Stomach (tissue), 9 donors: Measurements from ENCODE around the gene LRRC56. TPM values are rescaled to one million over a fixed set of nuclear protein-coding genes. Genes with fewer than 3 reads are reported as not detected.

Experiments used
- DNase-seq, 2 donors: peaks; one replicate each; pipeline versions ENCODE4 v3.0.0 to v3.0.0-alpha.2; 2013 to 2019
- H3K27ac ChIP-seq, 5 donors: fragments of 200-600 bp in 4 of 5; sonication (generic) in 4 of 5; one replicate each; pipeline ENCODE4 v1.5.1; 2013 to 2019; ENCODE audit warnings: mild to moderate bottlenecking in 1 of 5, moderate library complexity in 1 of 5
- H3K27me3 ChIP-seq, 3 donors: fragments of 200-600 bp; sonication (generic); one replicate each; pipeline ENCODE4 v1.5.1; 2017 to 2019; ENCODE audit warnings: mixed run types in 1 of 3
- H3K36me3 ChIP-seq, 4 donors: fragments of 200-600 bp; sonication (generic); 1 replicate in 3 of 4; 2 replicates in 1 of 4; pipeline ENCODE4 v1.5.1; 2016 to 2019
- H3K4me1 ChIP-seq, 4 donors: fragments of 200-600 bp; sonication (generic); one replicate each; pipeline ENCODE4 v1.5.1; 2016 to 2019
- H3K4me3 ChIP-seq, 4 donors: fragments of 200-600 bp; sonication (generic) in 3 of 4; one replicate each; pipeline ENCODE4 v1.5.1; 2016 to 2019; ENCODE audit warnings: mild to moderate bottlenecking in 1 of 4
- H3K9me3 ChIP-seq, 4 donors: fragments of 200-600 bp; sonication (generic); one replicate each; pipeline ENCODE4 v1.5.1; 2016 to 2019
- CTCF ChIP-seq, 7 experiments: fragments of 450-650 bp in 4 of 7; fragments of 200-600 bp in 3 of 7; sonication (generic) in 3 of 7; IDR thresholded peaks; one replicate each; pipeline ENCODE4 v1.5.1; 2016 to 2019; ENCODE audit warnings: antibody characterized with exemption in 7 of 7, control low read depth in 2 of 7, mild to moderate bottlenecking in 1 of 7
- EP300 ChIP-seq: sonication (generic); formaldehyde crosslinking; IDR thresholded peaks from one replicate; pipeline ENCODE4 v1.6.1; 2017; ENCODE audit warnings: antibody characterized with exemption
- POLR2A ChIP-seq, 4 donors: fragments of 450-650 bp; IDR thresholded peaks; one replicate each; pipeline ENCODE4 v1.6.1; 2016; ENCODE audit warnings: antibody characterized with exemption in 4 of 4, control low read depth in 2 of 4, mild to moderate bottlenecking in 1 of 4, moderate library complexity in 1 of 4
- POLR2AphosphoS5 ChIP-seq, 3 donors: sonication (generic); formaldehyde crosslinking; IDR thresholded peaks; one replicate each; pipeline ENCODE4 v1.6.1; 2016; ENCODE audit warnings: antibody characterized with exemption in 3 of 3
- WGBS, 5 donors: extraction: QIAGEN DNeasy Blood & Tissue Kit in 3 of 5; methylation state at CpG; one replicate each; pipeline versions ENCODE4 v1.1.5 to v1.1.7; 2013 to 2018; 5-methylcytosine and 5-hydroxymethylcytosine counted together
- intact Hi-C: fragments of 100-400 bp; cut with DNase I; formaldehyde crosslinking; loops from one replicate; pipeline ENCODE4 v1.15.1; 2023; ENCODE audit warnings: low total_unique reads
- polyA plus RNA-seq, 3 donors: library from polyadenylated mRNA; stranded (reverse); fragments of 200-250 nt; gene quantifications; one replicate each; pipeline ENCODE4 v1.2.3, GENCODE V29; 2013
- total RNA-seq, 5 donors: library from RNA; depleted of rRNA; stranded (reverse); fragments of >200 nt; gene quantifications; one replicate each; pipeline versions ENCODE4 v1.1.0 to v1.2.3, GENCODE V29; 2014 to 2016
- donor health status: healthy with polysubstance abuse.
- donor health status: Bipolar disorder and iron deficiency.
- donor health status: healthy.

Gene LRRC56
- total and polyA plus RNA-seq, 8 donors: 0.18 to 8.1 (median 2.9) TPM; not detected in 1

DNA sequence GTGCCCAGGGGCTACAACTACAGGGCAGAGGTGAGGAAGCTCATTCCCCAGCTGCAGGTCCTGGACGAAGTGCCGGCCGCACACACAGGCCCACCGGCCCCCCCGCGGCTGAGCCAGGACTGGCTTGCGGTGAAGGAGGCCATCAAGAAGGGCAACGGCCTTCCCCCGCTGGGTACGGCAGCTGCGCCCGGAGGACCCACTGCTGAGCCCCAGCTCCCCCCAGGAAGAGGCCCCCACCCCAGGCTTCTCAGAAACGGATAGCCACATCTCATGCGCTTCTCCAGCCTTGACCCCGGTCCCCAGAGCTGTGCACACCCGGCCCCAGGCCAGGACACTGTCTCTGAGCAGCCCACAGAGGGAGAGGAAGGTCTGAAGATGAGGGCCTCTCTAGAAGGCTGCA is 13.8 kb downstream of the LRRC56 start:
- intact Hi-C loops: no loop called here
- no peak for DNase-seq
- Histone ChIP-seq H3K4me1 (peaks cover 21 to 24% (median 23%) of the 10 kb centered on the region in 4 donors), H3K36me3 (peaks cover 0 to 5% (median 0%) of the 10 kb centered on the region in 4 donors), H3K4me3 (no peak overlapping the region), H3K27me3 (peaks cover 0 to 57% (median 31%) of the 10 kb centered on the region in 3 donors), H3K27ac (no peak overlapping the region), H3K9me3 (no peaks in the 10 kb centered on the region)
- 82 to 89% (median 87%) methylated on average over 8 to 16 of the region's 16 CpGs for WGBS, 5 donors
- TF ChIP-seq CTCF (IDR thresholded peaks at IDR 0.05): no peak
- no peak for TF ChIP-seq EP300
- TF ChIP-seq POLR2A (IDR thresholded peaks at IDR 0.05): no peak

GRCh38 chr11:551596-551995 is 14.3 kb downstream of the LRRC56 start:
- no peak for DNase-seq
- Histone ChIP-seq H3K27me3 (peaks cover 0 to 61% (median 36%) of the 10 kb centered on the region in 3 donors), H3K4me3 (no peak overlapping the region), H3K36me3 (peaks cover 0 to 5% (median 0%) of the 10 kb centered on the region in 4 donors), H3K27ac (no peak overlapping the region), H3K4me1 (peaks cover 23 to 28% (median 24%) of the 10 kb centered on the region in 4 donors), H3K9me3 (no peaks in the 10 kb centered on the region)
- TF ChIP-seq POLR2AphosphoS5 (IDR thresholded peaks at IDR 0.05): no peak
- no peak for TF ChIP-seq EP300
- TF ChIP-seq POLR2A (IDR thresholded peaks at IDR 0.05): no peak
- no peak for TF ChIP-seq CTCF (IDR thresholded peaks at IDR 0.05)
- intact Hi-C loops: no loop called here
- 79 to 85% (median 83%) methylated on average over 6 to 12 of the region's 12 CpGs; no CpG with 5 or more reads in 1 of the 5 donors for WGBS, 5 donors

- peaks cover 0 to 79% (median 45%) of the 10 kb centered on the region in 3 donors for H3K27me3 ChIP-seq
- peaks cover 0 to 5% (median 0%) of the 10 kb centered on the region in 4 donors for H3K36me3 ChIP-seq
These were observed 16.0 kb downstream of the LRRC56 start for GRCh38 chr11:553083-553987.

DNA sequence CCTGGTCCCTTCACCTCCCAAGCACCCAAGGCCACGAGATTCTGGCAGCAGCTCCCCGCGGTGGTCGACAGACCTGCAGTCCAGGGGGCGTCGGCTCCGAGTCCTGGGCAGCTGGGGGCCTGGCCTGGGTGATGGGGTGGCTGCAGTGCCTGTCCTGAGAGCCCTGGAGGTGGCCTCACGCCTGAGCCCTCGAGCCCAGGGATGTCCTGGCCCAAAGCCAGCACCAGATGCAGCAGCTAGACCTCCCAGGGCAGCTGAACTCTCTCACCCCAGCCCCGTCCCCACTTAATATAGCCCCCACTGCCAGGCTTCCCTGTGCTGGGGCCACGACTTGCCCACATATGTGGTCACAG is 16.6 kb downstream of the LRRC56 start:
- DNase-seq: no peak
- 42 to 70% (median 50%) methylated on average over 7 to 11 of the region's 11 CpGs for WGBS, 5 donors
- TF ChIP-seq POLR2A (IDR thresholded peaks at IDR 0.05): no peak
- TF ChIP-seq POLR2AphosphoS5 (IDR thresholded peaks at IDR 0.05): no peak
- TF ChIP-seq EP300: no peak
- no peak for TF ChIP-seq CTCF (IDR thresholded peaks at IDR 0.05)
- Histone ChIP-seq H3K27me3 (peaks cover 0 to 85% (median 45%) of the 10 kb centered on the region in 3 donors), H3K4me1 (peaks cover 23 to 28% (median 25%) of the 10 kb centered on the region in 4 donors), H3K27ac (no peak overlapping the region), H3K36me3 (peaks cover 0 to 5% (median 0%) of the 10 kb centered on the region in 4 donors), H3K9me3 (no peaks in the 10 kb centered on the region), H3K4me3 (peak overlapping the region in 1 of 4 donors; percentile 51)
- intact Hi-C loops: no loop called here

More at GRCh38 chr11:553083-553987, 16.0 kb downstream of the LRRC56 start:
- DNase-seq: no peak
- H3K4me1 ChIP-seq: peaks cover 23 to 28% (median 24%) of the 10 kb centered on the region in 4 donors
- 77 to 87% (median 82%) methylated on average over 27 of the region's 27 CpGs for WGBS, 5 donors
- no peak overlapping the region for H3K27ac ChIP-seq
- intact Hi-C loops: no loop called here
- H3K4me3 ChIP-seq: no peak overlapping the region
- H3K9me3 ChIP-seq: no peaks in the 10 kb centered on the region
- no peak for TF ChIP-seq CTCF (IDR thresholded peaks at IDR 0.05)
